GM12878 (cell line): ENCODE results near the gene OPRPN. TPM values are rescaled to one million over a fixed set of nuclear protein-coding genes. Genes with fewer than 3 reads are reported as not detected.

Experiments
- ATAC-seq: fragments of 200-7000 bp; cut with Tn5 transposase; 3 replicates; pipeline ENCODE4 v1.9.1; 2020; ENCODE audit warnings: mild to moderate bottlenecking, moderate library complexity
- BruUV-seq: library from RNA; stranded (reverse); fragments of 400-500 nt; replicated peaks from 2 replicates; lab custom pipeline; 2021; lab: Mats Ljungman, UMichigan
- CTCF ChIA-PET: fragments of 300-600 bp; sonication (Branson Sonifier 250); formaldehyde crosslinking; extraction: SDS; loops from one replicate; lab custom pipeline; 2021; ENCODE audit warnings: inconsistent platforms; lab: Yijun Ruan, JAX
- POLR2A ChIA-PET: fragments of 350-600 bp; formaldehyde crosslinking; extraction: SDS; loops from one replicate; lab custom pipeline; 2021; ENCODE audit warnings: inconsistent platforms; lab: Charles Lee
- RAD21 ChIA-PET: fragments of 300-600 bp; sonication (Branson Sonifier 250); formaldehyde crosslinking; loops from one replicate; lab custom pipeline; 2023; ENCODE audit warnings: antibody characterized with exemption; ENCODE audit not compliant: unreplicated experiment; lab: Charles Lee
- SMC1A ChIA-PET: fragments of 300-600 bp; sonication (Branson Sonifier 250); formaldehyde crosslinking; loops from one replicate; lab custom pipeline; 2023; ENCODE audit not compliant: unreplicated experiment, uncharacterized antibody; lab: Charles Lee
- DNase-seq: peaks from one replicate; pipeline ENCODE4 v3.0.0-alpha.2; 2011; ENCODE audit warnings: low read depth, low spot score
- FAIRE-seq: peaks from 3 replicates; lab custom pipeline; 2011; peaks lifted over from hg19 to GRCh38; lab: Jason Lieb, UNC
- H2AFZ ChIP-seq: 2 replicates; pipeline ENCODE4 v1.6.0; 2011; ENCODE audit warnings: low read depth, low read length, control low read depth; ENCODE audit not compliant: control insufficient read depth
- H3K27ac ChIP-seq: 2 replicates; pipeline ENCODE4 v1.5.1; 2011; ENCODE audit warnings: control low read depth; ENCODE audit not compliant: control insufficient read depth, insufficient read depth
- H3K27me3 ChIP-seq, 2 experiments: replicated peaks in 1 of 2; 2 replicates each; pipeline versions ENCODE4 v1.6.0 to v1.6.1; 2011; ENCODE audit warnings: low read length in 1 of 2; ENCODE audit not compliant: control insufficient read depth in 2 of 2, insufficient read depth in 2 of 2
- H3K36me3 ChIP-seq, 2 experiments: 2 replicates each; pipeline ENCODE4 v1.5.1; 2011; ENCODE audit warnings: low read length in 1 of 2; ENCODE audit not compliant: control insufficient read depth in 2 of 2, insufficient read depth in 2 of 2
- H3K4me1 ChIP-seq: 2 replicates; pipeline ENCODE4 v1.6.1; 2011; ENCODE audit warnings: mild to moderate bottlenecking, low read length, moderate library complexity, mixed read lengths; ENCODE audit not compliant: control insufficient read depth, insufficient read depth
- H3K4me2 ChIP-seq: 2 replicates; pipeline ENCODE4 v1.6.0; 2011; ENCODE audit warnings: control low read depth; ENCODE audit not compliant: control insufficient read depth, insufficient read depth
- H3K4me3 ChIP-seq: fragments of 200-600 bp; sonication (generic); 2 replicates; pipeline ENCODE4 v1.5.1; 2016
- H3K79me2 ChIP-seq: 2 replicates; pipeline ENCODE4 v1.6.0; 2011; ENCODE audit warnings: low read length; ENCODE audit not compliant: control insufficient read depth, insufficient read depth
- H3K9ac ChIP-seq: 2 replicates; pipeline ENCODE4 v1.8.0; 2011; ENCODE audit warnings: low read length, control low read depth, mixed read lengths; ENCODE audit not compliant: control insufficient read depth, insufficient read depth
- H3K9me3 ChIP-seq: replicated peaks from 3 replicates; pipeline ENCODE4 v1.5.1; 2011; ENCODE audit warnings: mild to moderate bottlenecking, low read length; ENCODE audit not compliant: control insufficient read depth, insufficient read depth
- H4K20me1 ChIP-seq: 2 replicates; pipeline ENCODE4 v1.6.0; 2011; ENCODE audit not compliant: control insufficient read depth, insufficient read depth
- CHD4 ChIP-seq: fragments of 200-600 bp; sonication (generic); IDR thresholded peaks from 2 replicates; pipeline ENCODE4 v1.6.1; 2016; ENCODE audit warnings: mild to moderate bottlenecking
- IKZF2 ChIP-seq, 2 experiments: fragments of 450-650 bp; IDR thresholded peaks; 2 replicates each; pipeline ENCODE4 v1.6.1; 2017; ENCODE audit warnings: mild to moderate bottlenecking in 2 of 2, moderate library complexity in 2 of 2
- KAT2A ChIP-seq: conservative IDR thresholded peaks from 2 replicates; pipeline ENCODE4 v1.6.1; 2011; ENCODE audit warnings: low read depth, low read length; ENCODE audit not compliant: control insufficient read depth
- RELA ChIP-seq: fragments of 450-650 bp; IDR thresholded peaks from 2 replicates; pipeline ENCODE4 v1.8.0; 2014; ENCODE audit warnings: borderline replicate concordance; ENCODE audit not compliant: partially characterized antibody
- SPI1 ChIP-seq: IDR thresholded peaks from 2 replicates; pipeline ENCODE4 v1.6.1; 2011; ENCODE audit warnings: low read depth, mild to moderate bottlenecking, low read length, moderate library complexity, borderline replicate concordance; ENCODE audit not compliant: insufficient read depth
- TAF1 ChIP-seq: IDR thresholded peaks from 2 replicates; pipeline ENCODE4 v1.6.1; 2011; ENCODE audit warnings: mild to moderate bottlenecking, low read depth, low read length, borderline replicate concordance
- in situ Hi-C: fragments of 300-500 bp; cut with MboI; formaldehyde crosslinking; loops from 9 replicates; pipeline ENCODE4 v1.14.3; 2018; ENCODE audit warnings: mixed read lengths
- intact Hi-C: fragments of 100-400 bp; cut with micrococcal nuclease; formaldehyde crosslinking; loops from one replicate; pipeline ENCODE4 v1.14.2; 2022; ENCODE audit not compliant: unreplicated experiment
- polyA plus RNA-seq, 11 experiments: library from polyadenylated mRNA; depleted of rRNA in 4 of 11; unstranded in 6 of 11; stranded (reverse) in 5 of 11; fragments of >200 nt; fragmentation: Nextera tagmentation in 4 of 11; fragmentation: Illumina TruSeq in 1 of 11; extraction: Ambion mirVana in 4 of 11; extraction: Trizol in 1 of 11; gene quantifications; 1 replicate in 1 of 11; 2 replicates in 10 of 11; pipeline versions ENCODE4 v1.2.1 to v1.2.3, GENCODE V29; 2011 to 2016; ENCODE audit warnings: inconsistent platforms in 2 of 11, missing spikeins in 2 of 11, low read depth in 1 of 11
- total RNA-seq, 4 experiments: library from RNA; depleted of rRNA in 3 of 4; stranded (reverse); fragments of >200 nt in 3 of 4; fragmentation: Illumina TruSeq in 1 of 4; extraction: Trizol in 1 of 4; gene quantifications; 2 replicates each; pipeline versions ENCODE4 v1.2.1 to v1.2.3, GENCODE V29; 2013 to 2021
- TF ChIP-seq, protein P1 (sequence below): fragments of 450-650 bp; IDR thresholded peaks from 2 replicates; pipeline ENCODE4 v1.6.1; 2016; ENCODE audit warnings: mild to moderate bottlenecking
- TF ChIP-seq, protein P2 (sequence below): fragments of 450-650 bp; formaldehyde crosslinking; IDR thresholded peaks from 2 replicates; pipeline ENCODE4 v1.5.0; 2022; ENCODE audit warnings: mild to moderate bottlenecking, missing genetic modification characterization
- TF ChIP-seq, protein P3 (sequence below): IDR thresholded peaks from 2 replicates; pipeline ENCODE4 v1.6.1; 2012; ENCODE audit warnings: low read depth, low read length, improper control_type of control experiment
- TF ChIP-seq, protein P4 (sequence below): fragments of 450-650 bp; IDR thresholded peaks from 2 replicates; pipeline ENCODE4 v1.6.1; 2017; ENCODE audit warnings: mild to moderate bottlenecking, moderate library complexity

Gene OPRPN
- total and polyA plus RNA-seq, 10 of the 15 experiments (the other 5 are each of a cell fraction or from before 2014, with no cell fraction given) = 0.16 to 0.33 TPM; not detected in 8

DNA sequence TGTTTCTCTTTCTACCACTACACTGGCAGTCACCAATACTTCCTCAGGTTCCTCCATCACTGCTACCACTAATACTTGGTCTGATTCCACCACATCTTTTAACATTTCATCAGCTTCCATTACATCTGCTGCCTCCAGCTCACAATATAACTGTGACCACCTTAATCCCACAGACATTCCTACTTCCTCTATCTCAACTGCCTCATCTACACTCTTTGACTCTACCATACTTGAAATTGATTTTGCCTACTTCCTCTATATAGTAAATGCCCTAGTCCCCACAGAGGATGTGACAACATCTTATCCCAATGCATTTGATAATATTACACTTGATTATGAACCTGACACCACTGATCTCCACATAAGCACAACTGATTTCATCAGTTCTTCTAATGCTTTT lies 29.0 kb downstream of the OPRPN start:
- no TSS peak for BruUV-seq
- no peaks in the 10 kb centered on the region for H3K9me3 ChIP-seq
- no peak overlapping the region for H3K4me3 ChIP-seq
- FAIRE-seq = no peak
- H2AFZ ChIP-seq = no peak overlapping the region
- no peak overlapping the region for H3K27ac ChIP-seq
- ATAC-seq = peak; percentile 46
- no peak overlapping the region for H3K4me2 ChIP-seq
- RAD21 ChIA-PET = no interaction called here
- no peaks in the 10 kb centered on the region for H3K79me2 ChIP-seq
- in situ Hi-C loops = no loop called here
- no peak overlapping the region for H3K9ac ChIP-seq
- DNase-seq = no peak
- no peaks in the 10 kb centered on the region for H3K36me3 ChIP-seq
- CTCF ChIA-PET = no interaction called here
- TF ChIP-seq, protein P1, sequence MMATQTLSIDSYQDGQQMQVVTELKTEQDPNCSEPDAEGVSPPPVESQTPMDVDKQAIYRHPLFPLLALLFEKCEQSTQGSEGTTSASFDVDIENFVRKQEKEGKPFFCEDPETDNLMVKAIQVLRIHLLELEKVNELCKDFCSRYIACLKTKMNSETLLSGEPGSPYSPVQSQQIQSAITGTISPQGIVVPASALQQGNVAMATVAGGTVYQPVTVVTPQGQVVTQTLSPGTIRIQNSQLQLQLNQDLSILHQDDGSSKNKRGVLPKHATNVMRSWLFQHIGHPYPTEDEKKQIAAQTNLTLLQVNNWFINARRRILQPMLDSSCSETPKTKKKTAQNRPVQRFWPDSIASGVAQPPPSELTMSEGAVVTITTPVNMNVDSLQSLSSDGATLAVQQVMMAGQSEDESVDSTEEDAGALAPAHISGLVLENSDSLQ = no peak
- TF ChIP-seq KAT2A (no peak), SPI1 (peak; percentile 3; the same call in 1 of the 2 replicates), RELA (no peak), TAF1 (no peak), IKZF2 (IDR thresholded peaks at IDR 0.05) (peak in 1 of 2 experiments; percentile 21; a peak in 2 of 4 replicates), CHD4 (no peak)
- TF ChIP-seq, protein P2, sequence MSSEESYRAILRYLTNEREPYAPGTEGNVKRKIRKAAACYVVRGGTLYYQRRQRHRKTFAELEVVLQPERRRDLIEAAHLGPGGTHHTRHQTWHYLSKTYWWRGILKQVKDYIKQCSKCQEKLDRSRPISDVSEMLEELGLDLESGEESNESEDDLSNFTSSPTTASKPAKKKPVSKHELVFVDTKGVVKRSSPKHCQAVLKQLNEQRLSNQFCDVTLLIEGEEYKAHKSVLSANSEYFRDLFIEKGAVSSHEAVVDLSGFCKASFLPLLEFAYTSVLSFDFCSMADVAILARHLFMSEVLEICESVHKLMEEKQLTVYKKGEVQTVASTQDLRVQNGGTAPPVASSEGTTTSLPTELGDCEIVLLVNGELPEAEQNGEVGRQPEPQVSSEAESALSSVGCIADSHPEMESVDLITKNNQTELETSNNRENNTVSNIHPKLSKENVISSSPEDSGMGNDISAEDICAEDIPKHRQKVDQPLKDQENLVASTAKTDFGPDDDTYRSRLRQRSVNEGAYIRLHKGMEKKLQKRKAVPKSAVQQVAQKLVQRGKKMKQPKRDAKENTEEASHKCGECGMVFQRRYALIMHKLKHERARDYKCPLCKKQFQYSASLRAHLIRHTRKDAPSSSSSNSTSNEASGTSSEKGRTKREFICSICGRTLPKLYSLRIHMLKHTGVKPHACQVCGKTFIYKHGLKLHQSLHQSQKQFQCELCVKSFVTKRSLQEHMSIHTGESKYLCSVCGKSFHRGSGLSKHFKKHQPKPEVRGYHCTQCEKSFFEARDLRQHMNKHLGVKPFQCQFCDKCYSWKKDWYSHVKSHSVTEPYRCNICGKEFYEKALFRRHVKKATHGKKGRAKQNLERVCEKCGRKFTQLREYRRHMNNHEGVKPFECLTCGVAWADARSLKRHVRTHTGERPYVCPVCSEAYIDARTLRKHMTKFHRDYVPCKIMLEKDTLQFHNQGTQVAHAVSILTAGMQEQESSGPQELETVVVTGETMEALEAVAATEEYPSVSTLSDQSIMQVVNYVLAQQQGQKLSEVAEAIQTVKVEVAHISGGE (CRISPR knock-in tag) = no peak
- TF ChIP-seq, protein P3, sequence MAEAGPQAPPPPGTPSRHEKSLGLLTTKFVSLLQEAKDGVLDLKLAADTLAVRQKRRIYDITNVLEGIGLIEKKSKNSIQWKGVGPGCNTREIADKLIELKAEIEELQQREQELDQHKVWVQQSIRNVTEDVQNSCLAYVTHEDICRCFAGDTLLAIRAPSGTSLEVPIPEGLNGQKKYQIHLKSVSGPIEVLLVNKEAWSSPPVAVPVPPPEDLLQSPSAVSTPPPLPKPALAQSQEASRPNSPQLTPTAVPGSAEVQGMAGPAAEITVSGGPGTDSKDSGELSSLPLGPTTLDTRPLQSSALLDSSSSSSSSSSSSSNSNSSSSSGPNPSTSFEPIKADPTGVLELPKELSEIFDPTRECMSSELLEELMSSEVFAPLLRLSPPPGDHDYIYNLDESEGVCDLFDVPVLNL = no peak
- TF ChIP-seq, protein P4, sequence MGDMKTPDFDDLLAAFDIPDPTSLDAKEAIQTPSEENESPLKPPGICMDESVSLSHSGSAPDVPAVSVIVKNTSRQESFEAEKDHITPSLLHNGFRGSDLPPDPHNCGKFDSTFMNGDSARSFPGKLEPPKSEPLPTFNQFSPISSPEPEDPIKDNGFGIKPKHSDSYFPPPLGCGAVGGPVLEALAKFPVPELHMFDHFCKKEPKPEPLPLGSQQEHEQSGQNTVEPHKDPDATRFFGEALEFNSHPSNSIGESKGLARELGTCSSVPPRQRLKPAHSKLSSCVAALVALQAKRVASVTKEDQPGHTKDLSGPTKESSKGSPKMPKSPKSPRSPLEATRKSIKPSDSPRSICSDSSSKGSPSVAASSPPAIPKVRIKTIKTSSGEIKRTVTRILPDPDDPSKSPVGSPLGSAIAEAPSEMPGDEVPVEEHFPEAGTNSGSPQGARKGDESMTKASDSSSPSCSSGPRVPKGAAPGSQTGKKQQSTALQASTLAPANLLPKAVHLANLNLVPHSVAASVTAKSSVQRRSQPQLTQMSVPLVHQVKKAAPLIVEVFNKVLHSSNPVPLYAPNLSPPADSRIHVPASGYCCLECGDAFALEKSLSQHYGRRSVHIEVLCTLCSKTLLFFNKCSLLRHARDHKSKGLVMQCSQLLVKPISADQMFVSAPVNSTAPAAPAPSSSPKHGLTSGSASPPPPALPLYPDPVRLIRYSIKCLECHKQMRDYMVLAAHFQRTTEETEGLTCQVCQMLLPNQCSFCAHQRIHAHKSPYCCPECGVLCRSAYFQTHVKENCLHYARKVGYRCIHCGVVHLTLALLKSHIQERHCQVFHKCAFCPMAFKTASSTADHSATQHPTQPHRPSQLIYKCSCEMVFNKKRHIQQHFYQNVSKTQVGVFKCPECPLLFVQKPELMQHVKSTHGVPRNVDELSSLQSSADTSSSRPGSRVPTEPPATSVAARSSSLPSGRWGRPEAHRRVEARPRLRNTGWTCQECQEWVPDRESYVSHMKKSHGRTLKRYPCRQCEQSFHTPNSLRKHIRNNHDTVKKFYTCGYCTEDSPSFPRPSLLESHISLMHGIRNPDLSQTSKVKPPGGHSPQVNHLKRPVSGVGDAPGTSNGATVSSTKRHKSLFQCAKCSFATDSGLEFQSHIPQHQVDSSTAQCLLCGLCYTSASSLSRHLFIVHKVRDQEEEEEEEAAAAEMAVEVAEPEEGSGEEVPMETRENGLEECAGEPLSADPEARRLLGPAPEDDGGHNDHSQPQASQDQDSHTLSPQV = no peak
- SMC1A ChIA-PET = interaction anchor here (1.0 to 1.5 kb wide), 2 partner anchors 11 to 15 kb away, joined by 3 to 4 read pairs; no protein-coding TSS in a partner anchor
- no peaks in the 10 kb centered on the region for H3K4me1 ChIP-seq
- H3K27me3 ChIP-seq = no peaks in the 10 kb centered on the region
- intact Hi-C loops = no loop called here
- POLR2A ChIA-PET = no interaction called here
- no peaks in the 10 kb centered on the region for H4K20me1 ChIP-seq
